Sigmoid colon (tissue), 7 donors: ENCODE data around the gene SLA2. TPM values are rescaled to one million over a fixed set of nuclear protein-coding genes. Genes with fewer than 3 reads are reported as not detected.

Experiments used
- DNase-seq: peaks from one replicate; pipeline ENCODE4 v3.0.0-alpha.2; 2019
- H3K27ac ChIP-seq, 4 donors: fragments of 200-600 bp; sonication (generic); one replicate each; pipeline ENCODE4 v1.5.1; 2016 to 2019; ENCODE audit warnings: mild to moderate bottlenecking in 1 of 4
- H3K27me3 ChIP-seq, 3 donors: fragments of 200-600 bp; sonication (generic); one replicate each; pipeline ENCODE4 v1.5.1; 2019; ENCODE audit warnings: mild to moderate bottlenecking in 1 of 3
- H3K36me3 ChIP-seq, 4 donors: fragments of 200-600 bp; sonication (generic); one replicate each; pipeline ENCODE4 v1.5.1; 2016 to 2019
- H3K4me1 ChIP-seq, 4 donors: fragments of 200-600 bp; sonication (generic); one replicate each; pipeline ENCODE4 v1.5.1; 2017 to 2019
- H3K4me3 ChIP-seq, 4 donors: fragments of 200-600 bp; sonication (generic); one replicate each; pipeline ENCODE4 v1.5.1; 2017 to 2019; ENCODE audit warnings: mild to moderate bottlenecking in 2 of 4, moderate library complexity in 1 of 4
- H3K9me3 ChIP-seq, 4 donors: fragments of 200-600 bp in 3 of 4; sonication (generic) in 3 of 4; one replicate each; pipeline versions ENCODE4 v1.5.1 to v1.6.1; 2013 to 2019
- EP300 ChIP-seq, 4 donors: sonication (generic); formaldehyde crosslinking; IDR thresholded peaks; one replicate each; pipeline ENCODE4 v1.6.1; 2017; ENCODE audit warnings: antibody characterized with exemption in 4 of 4
- POLR2A ChIP-seq, 2 donors: fragments of 450-650 bp; IDR thresholded peaks; one replicate each; pipeline ENCODE4 v1.6.1; 2016; ENCODE audit warnings: antibody characterized with exemption in 2 of 2, mild to moderate bottlenecking in 2 of 2, moderate library complexity in 2 of 2
- POLR2AphosphoS5 ChIP-seq, 4 donors: sonication (generic); formaldehyde crosslinking; IDR thresholded peaks; one replicate each; pipeline ENCODE4 v1.6.1; 2017; ENCODE audit warnings: antibody characterized with exemption in 4 of 4
- WGBS, 2 donors: extraction: QIAGEN DNeasy Blood & Tissue Kit; methylation state at CpG; one replicate each; pipeline ENCODE4 v1.1.7; 2013; 5-methylcytosine and 5-hydroxymethylcytosine counted together
- intact Hi-C: fragments of 100-400 bp; cut with DNase I; formaldehyde crosslinking; loops from one replicate; pipeline ENCODE4 v1.15.1; 2023
- polyA plus RNA-seq, 3 donors: library from polyadenylated mRNA; stranded (reverse); fragments of 200-250 nt; gene quantifications; one replicate each; pipeline ENCODE4 v1.2.3, GENCODE V29; 2013
- total RNA-seq, 4 donors: library from RNA; depleted of rRNA; stranded (reverse); fragments of >200 nt; gene quantifications; one replicate each; pipeline ENCODE4 v1.1.0, GENCODE V29; 2016
- TF ChIP-seq, protein P1 (sequence below), 4 experiments: fragments of 450-650 bp in 3 of 4; fragments of 200-600 bp in 1 of 4; IDR thresholded peaks; one replicate each; pipeline ENCODE4 v1.5.1; 2016 to 2019; ENCODE audit warnings: antibody characterized with exemption in 4 of 4, mild to moderate bottlenecking in 3 of 4, moderate library complexity in 2 of 4
- donor health status: healthy with polysubstance abuse.
- donor health status: Bipolar disorder and iron deficiency.
- donor health status: healthy.

SLA2 gene
- total and polyA plus RNA-seq, 7 donors, result 0.46 to 3.4 (median 0.55) TPM; not detected in 3

DNA sequence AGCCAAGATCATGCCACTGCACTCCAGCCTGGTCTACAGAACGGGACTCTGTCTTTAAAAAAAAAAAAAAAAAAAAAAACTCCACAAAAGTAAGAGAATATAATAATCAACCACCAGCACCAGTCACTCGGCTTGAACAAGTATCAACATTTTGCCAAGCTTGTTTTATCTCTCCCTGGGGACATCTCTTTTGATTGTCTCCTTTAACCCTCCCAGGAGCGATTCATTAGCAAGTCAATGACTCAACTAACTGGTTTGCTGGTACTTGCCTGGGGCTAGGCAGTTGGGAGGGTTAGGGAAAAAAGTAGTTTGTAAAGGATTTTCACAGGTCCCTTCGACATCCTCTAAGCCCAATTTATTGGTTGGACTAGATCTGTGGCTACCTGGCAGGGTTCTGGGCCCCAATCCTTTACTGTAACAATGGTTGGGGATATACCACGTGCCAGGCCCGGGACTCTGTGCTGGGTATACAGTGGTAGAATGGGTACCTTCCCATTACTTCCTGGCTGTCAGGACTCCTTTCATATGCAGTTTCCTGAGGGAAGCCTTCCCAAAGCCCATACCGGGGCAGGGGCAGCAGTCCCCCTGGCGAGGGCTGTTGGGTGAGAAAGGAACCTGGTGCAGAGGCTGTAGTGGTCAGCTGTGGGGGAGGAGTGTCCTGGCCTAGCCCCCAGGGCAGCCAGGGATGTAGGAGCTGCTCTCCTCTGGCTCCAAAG lies 60.4 kb downstream of the SLA2 start:
- no peak overlapping the region for H3K27ac ChIP-seq
- TF ChIP-seq POLR2AphosphoS5 (IDR thresholded peaks at IDR 0.05) (no peak), POLR2A (IDR thresholded peaks at IDR 0.05) (no peak), EP300 (IDR thresholded peaks at IDR 0.05) (no peak)
- TF ChIP-seq, protein P1, sequence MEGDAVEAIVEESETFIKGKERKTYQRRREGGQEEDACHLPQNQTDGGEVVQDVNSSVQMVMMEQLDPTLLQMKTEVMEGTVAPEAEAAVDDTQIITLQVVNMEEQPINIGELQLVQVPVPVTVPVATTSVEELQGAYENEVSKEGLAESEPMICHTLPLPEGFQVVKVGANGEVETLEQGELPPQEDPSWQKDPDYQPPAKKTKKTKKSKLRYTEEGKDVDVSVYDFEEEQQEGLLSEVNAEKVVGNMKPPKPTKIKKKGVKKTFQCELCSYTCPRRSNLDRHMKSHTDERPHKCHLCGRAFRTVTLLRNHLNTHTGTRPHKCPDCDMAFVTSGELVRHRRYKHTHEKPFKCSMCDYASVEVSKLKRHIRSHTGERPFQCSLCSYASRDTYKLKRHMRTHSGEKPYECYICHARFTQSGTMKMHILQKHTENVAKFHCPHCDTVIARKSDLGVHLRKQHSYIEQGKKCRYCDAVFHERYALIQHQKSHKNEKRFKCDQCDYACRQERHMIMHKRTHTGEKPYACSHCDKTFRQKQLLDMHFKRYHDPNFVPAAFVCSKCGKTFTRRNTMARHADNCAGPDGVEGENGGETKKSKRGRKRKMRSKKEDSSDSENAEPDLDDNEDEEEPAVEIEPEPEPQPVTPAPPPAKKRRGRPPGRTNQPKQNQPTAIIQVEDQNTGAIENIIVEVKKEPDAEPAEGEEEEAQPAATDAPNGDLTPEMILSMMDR (IDR thresholded peaks at IDR 0.05), result no peak
- H3K9me3 ChIP-seq, result no peaks in the 10 kb centered on the region
- H3K4me3 ChIP-seq, result no peak overlapping the region
- H3K36me3 ChIP-seq, result peaks cover under 1 to 33% (median 12%) of the 10 kb centered on the region in 4 donors
- WGBS, 2 donors, result 79 to 86% methylated on average over 8 of the region's 8 CpGs
- no peaks in the 10 kb centered on the region for H3K4me1 ChIP-seq
- no peaks in the 10 kb centered on the region for H3K27me3 ChIP-seq
- intact Hi-C loops, result no loop called here
- DNase-seq, result no peak

DNA sequence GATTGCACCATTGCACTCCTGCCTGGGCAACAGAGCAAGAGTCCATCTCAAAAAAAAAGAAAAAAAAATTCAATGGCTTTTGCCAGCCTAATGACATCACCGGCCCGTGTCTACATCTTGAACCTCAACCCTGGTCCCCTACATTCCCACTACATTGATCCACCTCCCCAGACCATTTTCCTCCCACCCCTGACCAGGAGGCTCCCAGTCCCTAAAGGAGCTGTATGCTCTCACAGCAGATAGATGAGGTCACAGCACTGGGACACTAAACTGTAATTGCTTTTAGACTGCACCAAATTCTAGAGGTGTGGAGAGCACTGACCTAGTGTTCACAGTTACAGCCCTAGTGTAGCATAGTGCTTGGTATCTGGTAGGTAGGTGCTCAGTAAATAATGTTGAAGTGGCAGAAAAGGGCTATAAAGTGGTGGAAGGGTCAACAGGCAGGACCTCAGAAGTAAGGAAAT lies 61.9 kb downstream of the SLA2 start:
- no peak for DNase-seq
- no peaks in the 10 kb centered on the region for H3K4me1 ChIP-seq
- TF ChIP-seq POLR2A (IDR thresholded peaks at IDR 0.05) (no peak), EP300 (IDR thresholded peaks at IDR 0.05) (no peak)
- TF ChIP-seq, protein P1 (IDR thresholded peaks at IDR 0.05), result no peak
- H3K27ac ChIP-seq, result no peak overlapping the region
- 86 to 90% methylated on average over 2 of the region's 2 CpGs for WGBS, 2 donors
- H3K4me3 ChIP-seq, result no peak overlapping the region
- H3K27me3 ChIP-seq, result no peaks in the 10 kb centered on the region
- H3K36me3 ChIP-seq, result peaks cover 9 to 42% (median 20%) of the 10 kb centered on the region in 4 donors
- H3K9me3 ChIP-seq, result no peaks in the 10 kb centered on the region
- intact Hi-C loops, result no loop called here

DNA sequence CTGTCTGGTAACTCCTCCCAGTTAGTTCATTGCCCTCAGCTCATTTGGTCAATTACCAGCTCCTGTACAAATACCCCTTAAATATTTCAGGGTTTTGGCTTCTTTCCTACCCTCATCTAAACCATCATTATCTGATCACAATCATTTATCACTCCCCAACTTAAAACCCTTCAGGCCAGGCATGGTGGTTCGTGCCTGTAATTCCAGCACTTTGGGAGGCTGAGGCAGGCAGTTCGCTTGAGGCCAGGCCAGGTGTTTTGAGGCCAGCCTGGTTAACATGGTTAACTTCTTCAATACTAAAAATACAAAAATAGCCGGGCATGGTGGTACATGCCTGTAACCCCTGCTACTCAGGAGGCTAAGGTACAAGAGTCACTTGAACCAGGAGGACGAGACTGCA lies 63.2 kb downstream of the SLA2 start:
- no peak for DNase-seq
- TF ChIP-seq, protein P1 (IDR thresholded peaks at IDR 0.05), result no peak
- TF ChIP-seq EP300 (IDR thresholded peaks at IDR 0.05) (no peak), POLR2A (IDR thresholded peaks at IDR 0.05) (no peak), POLR2AphosphoS5 (IDR thresholded peaks at IDR 0.05) (no peak)
- H3K9me3 ChIP-seq, result no peaks in the 10 kb centered on the region
- H3K4me1 ChIP-seq, result no peaks in the 10 kb centered on the region
- H3K27me3 ChIP-seq, result no peaks in the 10 kb centered on the region
- WGBS, 2 donors, result 94% methylated on average over 4 of the region's 4 CpGs
- H3K36me3 ChIP-seq, result peaks cover 9 to 49% (median 21%) of the 10 kb centered on the region in 4 donors
- H3K4me3 ChIP-seq, result no peak overlapping the region
- H3K27ac ChIP-seq, result no peak overlapping the region
- intact Hi-C loops, result no loop called here

DNA sequence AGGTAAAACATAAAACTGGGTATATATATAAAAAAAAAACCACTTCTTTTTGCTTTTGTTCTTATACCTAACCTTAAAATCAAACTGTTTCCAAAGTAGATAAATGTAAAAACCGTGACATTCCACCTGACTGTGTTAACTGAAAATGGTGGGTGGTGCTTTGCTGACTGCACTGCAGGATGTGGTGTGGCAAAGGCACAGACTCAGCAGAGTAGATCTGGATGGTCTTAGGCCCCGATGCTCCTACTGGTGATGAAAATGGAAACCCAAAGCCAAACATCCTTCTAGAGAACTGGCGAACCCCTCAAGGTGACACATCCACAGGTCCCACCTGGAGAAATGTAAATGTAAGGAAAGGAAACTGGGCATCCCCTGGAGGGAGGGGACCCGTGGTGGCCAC lies 63.7 kb downstream of the SLA2 start:
- H3K27ac ChIP-seq, result no peak overlapping the region
- H3K9me3 ChIP-seq, result no peaks in the 10 kb centered on the region
- intact Hi-C loops, result no loop called here
- 78 to 87% methylated on average over 4 of the region's 4 CpGs for WGBS, 2 donors
- H3K4me1 ChIP-seq, result no peaks in the 10 kb centered on the region
- TF ChIP-seq POLR2A (IDR thresholded peaks at IDR 0.05) (no peak), EP300 (IDR thresholded peaks at IDR 0.05) (no peak), POLR2AphosphoS5 (IDR thresholded peaks at IDR 0.05) (no peak)
- TF ChIP-seq, protein P1 (IDR thresholded peaks at IDR 0.05), result no peak
- no peak overlapping the region for H3K4me3 ChIP-seq
- peaks cover 9 to 49% (median 21%) of the 10 kb centered on the region in 4 donors for H3K36me3 ChIP-seq
- no peaks in the 10 kb centered on the region for H3K27me3 ChIP-seq
- no peak for DNase-seq
